NCI-H345 (cell line): ENCODE data around the gene TSPAN14.

Experiments used
- DNase-seq: peaks from one replicate; lab custom pipeline; 2025; lab: John Stamatoyannopoulos, UW

The TSPAN14 gene

GRCh38 chr10:80487791-80488538 is 33.9 kb downstream of the TSPAN14 start:
- DNase-seq, result no peak

DNA sequence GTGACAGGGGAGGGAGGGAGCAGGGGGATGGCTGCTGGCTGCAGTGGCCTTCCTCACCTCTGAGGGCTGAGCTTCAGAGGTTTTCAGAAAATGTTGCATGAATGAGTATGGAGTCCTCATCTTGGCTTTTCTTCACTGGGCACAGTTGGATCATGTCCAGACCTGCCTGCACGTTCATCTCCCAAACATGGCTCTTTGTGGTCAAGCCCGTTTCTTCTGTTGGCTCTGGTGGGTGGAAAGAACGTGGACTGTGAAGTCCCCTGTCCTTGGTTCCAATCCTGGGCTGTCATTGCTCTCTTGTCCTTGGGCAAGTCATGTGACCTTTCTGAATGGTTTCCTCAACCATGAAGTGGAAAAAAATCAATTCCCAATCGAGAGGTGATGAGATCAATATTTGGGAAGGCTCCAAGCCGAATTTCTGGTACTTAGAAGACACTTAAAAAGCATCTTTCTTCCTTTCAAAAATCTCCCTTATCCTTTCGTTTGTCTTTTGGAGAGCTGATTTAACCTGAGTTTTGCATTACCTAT is 34.5 kb downstream of the TSPAN14 start:
- no peak for DNase-seq

- no peak for DNase-seq
These were observed 35.4 kb downstream of the TSPAN14 start for GRCh38 chr10:80489371-80490112.

- DNase-seq, result no peak
These were observed 37.4 kb downstream of the TSPAN14 start for GRCh38 chr10:80491251-80492102.

GRCh38 chr10:80492848-80493521 is 38.9 kb downstream of the TSPAN14 start:
- no peak for DNase-seq

DNA sequence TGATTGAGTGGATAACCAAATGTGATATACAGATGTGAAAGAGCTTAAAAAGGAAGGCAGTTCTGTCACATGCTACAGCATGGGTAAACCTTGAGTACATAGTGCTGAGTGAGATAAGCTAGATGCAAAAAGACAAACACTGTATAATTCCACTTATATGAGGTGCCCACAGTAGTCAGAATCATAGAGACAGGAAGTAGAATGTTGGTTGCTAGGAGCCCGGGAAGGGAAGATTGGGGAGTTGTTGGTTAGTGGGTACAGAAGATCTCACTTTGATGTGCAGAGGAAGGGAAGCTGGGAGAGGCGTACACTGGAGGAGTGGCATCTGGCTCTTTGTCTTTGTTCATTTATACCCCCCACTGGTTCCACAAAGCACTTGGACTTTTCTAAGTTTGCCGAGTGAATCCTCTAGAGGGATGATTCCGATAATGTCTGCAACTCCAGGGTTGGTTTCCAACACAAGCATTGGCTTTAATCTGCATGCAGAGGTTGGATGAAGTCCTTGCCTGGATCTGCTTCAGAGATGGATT is 39.5 kb downstream of the TSPAN14 start:
- DNase-seq, result peak; percentile 35

DNA sequence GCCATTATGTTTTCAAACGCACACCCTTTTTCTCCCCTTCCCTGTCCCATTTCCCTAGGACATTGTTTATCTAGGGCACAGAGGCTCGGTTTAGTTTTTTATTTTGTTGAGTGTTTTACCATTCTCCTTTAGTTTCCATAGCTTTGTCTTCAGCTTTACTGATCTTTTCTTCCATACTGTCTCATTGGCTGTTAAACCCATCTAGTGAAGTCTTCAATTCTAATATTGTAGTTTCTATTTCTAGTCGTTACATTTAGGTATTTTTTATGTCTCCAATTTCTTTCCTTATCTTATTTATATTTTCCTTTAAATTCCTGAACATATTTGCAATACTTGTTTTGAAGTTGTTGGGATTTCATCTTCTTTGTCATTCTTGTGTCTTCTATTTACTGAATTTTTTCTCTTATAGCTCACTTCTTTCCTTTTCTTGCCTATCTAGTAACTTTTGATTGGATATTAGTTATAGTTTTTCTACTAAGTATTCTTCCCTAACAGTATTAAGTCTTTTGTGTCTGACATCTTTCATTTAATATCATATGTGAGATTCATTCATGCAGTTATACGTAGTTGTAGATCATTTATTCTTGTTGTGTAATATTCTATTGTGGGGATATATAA is 42.6 kb downstream of the TSPAN14 start:
- DNase-seq, result no peak

GRCh38 chr10:80497187-80498077 is 43.3 kb downstream of the TSPAN14 start:
- DNase-seq, result no peak

DNA sequence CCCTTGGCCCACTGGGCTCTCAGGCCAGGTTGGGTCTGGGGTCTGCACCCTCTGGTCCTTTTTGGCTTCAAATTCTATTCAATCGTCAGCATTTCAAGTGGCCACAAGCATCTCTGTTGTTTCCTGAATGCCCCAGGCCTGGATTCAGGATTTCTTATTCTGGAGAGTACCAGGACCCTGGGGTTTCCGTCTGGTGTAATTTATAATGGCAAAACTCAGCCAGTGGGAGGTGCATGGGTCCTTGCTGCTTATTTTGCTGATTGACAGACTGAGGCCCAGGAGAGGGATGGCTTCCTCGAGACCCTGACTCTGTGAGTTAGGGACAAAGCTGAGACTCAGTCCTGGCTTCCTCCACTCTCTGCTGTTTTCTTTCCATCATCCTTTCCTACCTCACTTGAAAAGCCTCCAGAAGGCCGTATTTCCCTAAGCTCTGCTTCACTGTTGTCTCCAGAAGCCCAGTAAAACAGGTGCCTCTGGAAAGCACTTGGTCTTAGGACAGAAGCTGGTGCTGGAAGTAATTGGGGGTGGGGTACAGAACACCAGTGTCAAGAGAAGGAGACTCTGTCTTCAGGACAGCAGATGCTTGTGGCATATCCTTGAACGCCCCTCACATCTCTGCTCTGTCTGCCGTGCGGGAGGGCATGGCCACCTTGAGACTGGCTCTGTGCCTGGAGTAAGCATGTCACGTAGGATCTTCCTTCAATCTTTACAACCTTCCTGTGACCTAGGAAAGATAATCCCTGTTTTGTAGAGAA is 44.1 kb downstream of the TSPAN14 start:
- no peak for DNase-seq

GRCh38 chr10:80498833-80499741 is 45.0 kb downstream of the TSPAN14 start:
- no peak for DNase-seq

DNA sequence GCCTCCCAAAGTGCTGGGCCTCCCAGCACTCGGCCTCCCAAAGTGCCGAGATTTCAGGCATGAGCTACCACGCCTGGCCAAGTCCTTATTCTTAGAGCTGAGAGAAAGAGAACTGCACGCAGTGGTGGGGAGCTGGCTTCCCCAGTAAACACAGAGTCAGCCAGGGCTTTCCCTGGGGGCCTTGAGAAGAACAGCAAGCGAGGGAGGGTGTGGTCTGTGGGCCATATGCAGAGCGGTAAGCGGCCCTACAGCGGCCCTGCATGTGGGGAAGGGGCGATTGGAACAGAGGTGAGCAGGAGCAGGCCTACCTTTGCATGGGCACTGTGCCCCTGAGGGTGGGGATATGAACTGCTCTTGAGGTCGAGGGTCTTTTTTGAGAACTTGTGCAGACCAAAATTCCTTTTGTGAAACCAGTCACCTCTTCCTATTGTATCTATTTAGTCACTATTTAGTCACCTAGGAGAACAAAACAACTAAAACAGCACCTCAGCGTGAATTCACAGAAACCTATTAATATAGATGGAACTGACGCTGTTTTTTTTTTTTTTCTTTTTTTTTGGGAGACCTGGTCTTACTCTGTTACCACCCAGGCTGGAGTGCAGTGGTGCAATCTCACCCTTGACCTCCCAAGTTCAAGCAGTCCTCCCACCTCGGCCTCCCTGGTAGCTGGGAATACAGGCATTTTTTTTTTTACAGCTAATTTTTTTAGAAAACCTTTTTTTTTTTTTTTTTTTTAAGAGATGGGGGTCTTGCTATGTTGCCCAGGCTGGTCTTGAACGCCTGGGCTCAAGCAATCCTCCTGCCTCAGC is 46.7 kb downstream of the TSPAN14 start:
- no peak for DNase-seq

DNA sequence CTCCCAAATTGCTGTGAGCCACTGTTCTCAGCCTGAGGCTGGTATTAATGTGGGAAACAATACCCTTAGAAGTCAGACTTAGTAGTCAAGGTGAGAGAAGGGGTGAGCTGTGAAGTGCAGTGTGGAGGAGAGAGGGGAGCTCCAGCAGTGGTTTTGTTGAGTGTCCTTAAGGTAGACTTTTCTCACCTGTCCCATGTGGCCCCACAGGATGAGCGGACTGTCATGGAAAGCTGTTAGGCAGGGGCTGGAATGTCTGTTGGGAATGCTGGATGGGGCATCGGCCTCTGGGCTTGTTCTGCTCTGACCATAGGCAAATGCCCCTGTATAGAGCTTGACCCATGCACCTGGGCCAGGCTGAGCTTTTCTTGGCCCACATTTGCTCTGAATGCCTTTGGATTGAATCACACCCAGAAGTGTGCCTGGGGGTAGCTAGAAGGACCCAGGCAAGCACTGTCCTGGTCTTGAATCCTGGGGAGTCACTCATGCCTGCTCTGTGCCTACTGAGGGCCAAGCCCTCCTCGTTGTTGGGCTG is 47.3 kb downstream of the TSPAN14 start:
- no peak for DNase-seq

- DNase-seq, result no peak
These were observed 47.9 kb downstream of the TSPAN14 start for GRCh38 chr10:80501913-80502521.

GRCh38 chr10:80502621-80503583 is 48.8 kb downstream of the TSPAN14 start:
- no peak for DNase-seq

DNA sequence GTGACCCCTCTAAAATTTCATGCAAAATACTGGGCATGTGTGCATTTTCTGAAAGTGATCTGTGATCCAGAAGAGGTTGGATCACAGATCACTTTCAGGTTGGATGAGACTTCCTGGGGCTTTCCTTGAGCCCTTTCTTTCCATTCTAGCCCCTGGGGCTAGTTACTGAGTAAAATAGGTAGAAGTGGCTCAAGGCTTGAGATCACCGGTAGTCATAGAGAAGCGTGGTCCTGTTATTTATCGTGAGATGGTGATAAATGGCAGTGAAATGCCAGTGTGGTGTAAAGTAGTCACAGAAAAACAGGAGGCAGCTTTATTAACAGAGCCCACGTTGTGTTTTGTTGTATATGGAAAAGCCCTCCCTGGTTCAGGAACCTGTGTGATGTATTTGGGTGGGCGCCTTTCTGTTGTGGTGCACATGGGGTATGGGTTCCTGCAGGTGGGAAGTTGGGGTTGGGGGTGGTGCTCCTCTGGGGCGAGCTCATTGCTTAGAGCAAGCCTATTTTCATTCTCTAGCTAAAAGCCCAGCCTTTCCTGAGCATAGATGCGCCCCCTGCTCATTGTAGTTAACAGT is 49.6 kb downstream of the TSPAN14 start:
- DNase-seq, result no peak
